Left lobe of liver (tissue), 2 donors: ENCODE measurements around the gene PNRC2. TPM values are rescaled to one million over a fixed set of nuclear protein-coding genes. Genes with fewer than 3 reads are reported as not detected.
"Not testable (repeated sequence)": the region's sequence is repeated elsewhere in the genome, so short reads cannot be mapped to it uniquely, and the experiment has no call there.

Experiments
- ATAC-seq: fragments of 200-7000 bp; cut with Tn5 transposase; one replicate; pipeline ENCODE4 v1.9.1; 2020; ENCODE audit warnings: mild to moderate bottlenecking, moderate library complexity
- DNase-seq: peaks from one replicate; pipeline ENCODE4 v3.0.0-alpha.2; 2020; ENCODE audit warnings: low spot score
- total RNA-seq: library from RNA; stranded (reverse); gene quantifications from one replicate; pipeline ENCODE4 v1.2.1, GENCODE V29; 2021
- donor health status: DM: no; HTN: no; CAD: no; lungs with moderate emphysema.
- donor health status: DM: no; HTN: yes; CAD: no.

Gene PNRC2
- total RNA-seq, 1 donor from 2014 or later, result 32.1 TPM

- ATAC-seq (no peak), DNase-seq (no peak)
These were observed 12.3 kb upstream of the PNRC2 start for GRCh38 chr1:23947366-23947765.

DNA sequence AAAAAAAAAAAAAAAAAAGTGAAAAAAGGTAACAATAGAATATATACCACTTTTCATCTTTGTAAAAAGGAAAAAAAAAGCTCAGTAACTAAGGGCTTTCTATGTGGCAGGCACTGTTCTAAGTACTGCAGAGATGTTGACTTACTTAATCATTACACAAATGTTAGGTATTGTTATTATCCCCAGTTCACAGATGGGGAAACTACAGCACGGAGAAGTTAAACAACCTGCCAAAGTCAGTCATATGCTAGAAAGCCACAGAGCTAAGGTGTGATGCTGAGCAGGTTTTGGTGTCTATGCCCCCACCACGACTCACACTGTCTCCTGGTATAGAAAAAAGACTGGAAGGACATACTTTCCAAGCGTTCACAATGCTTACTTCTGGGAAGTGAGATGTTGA is 6.6 kb upstream of the PNRC2 start:
- DNase-seq (no peak), ATAC-seq (no peak)

DNA sequence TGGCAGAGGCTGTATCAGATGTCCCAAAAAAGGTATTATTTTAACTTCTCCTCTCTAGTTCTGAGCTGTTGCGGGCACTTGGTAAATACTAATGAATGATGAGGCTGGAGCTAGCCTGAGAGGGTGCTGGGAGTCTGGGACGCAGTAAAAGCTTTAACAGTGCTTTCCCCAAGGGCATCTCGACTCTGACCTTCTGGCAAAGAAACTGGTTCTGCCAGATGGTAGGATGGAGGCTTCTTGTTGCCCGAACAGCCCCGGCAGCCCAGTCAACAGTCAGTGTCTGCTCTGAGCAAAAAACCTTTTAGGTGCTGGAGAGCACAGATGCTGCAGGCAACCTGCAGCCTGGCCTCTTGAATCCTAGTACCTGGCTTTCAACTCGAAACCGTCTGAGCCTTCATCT is 2.5 kb upstream of the PNRC2 start:
- ATAC-seq (no peak), DNase-seq (no peak)

- not testable (repeated sequence) for DNase-seq, ATAC-seq
These were observed 1.4 kb upstream of the PNRC2 start for GRCh38 chr1:23958040-23958809.

DNA sequence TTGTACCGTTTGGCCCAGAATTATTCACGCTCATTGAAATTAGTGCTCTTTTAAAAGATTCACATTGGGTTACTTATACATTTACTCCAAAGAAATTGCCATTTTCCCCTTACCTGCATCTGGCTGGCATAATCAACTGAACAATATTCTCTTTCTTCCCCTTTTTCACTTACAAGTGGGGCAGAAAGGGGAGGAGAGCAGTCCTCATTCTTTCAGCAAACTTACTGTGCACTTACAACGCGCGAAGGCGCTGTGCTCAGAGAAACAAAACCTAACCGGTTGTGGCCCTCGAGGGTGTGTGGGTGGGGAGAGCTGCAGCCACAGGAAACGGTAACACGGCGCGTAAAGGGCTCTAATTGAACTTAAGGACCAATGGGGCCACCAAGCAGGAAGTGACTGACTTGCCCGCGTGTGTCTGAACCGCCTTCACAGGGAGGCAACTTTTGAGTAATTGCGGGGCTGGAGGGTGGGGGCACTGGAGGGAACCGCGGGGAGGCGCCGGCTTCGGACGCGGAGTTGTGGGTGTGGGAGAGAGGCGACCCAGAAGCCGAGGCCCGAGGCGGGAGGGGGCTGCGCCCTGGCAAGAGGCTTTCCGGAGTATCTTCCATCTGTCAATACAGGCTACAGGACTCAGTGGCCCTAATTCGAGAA is 693 bp upstream of the PNRC2 start:
- peak; percentile 77 for ATAC-seq

GRCh38 chr1:23960291-23961020 is 828 bp downstream of the PNRC2 start:
- ATAC-seq (no peak), DNase-seq (no peak)

More for the DNA sequence above, 693 bp upstream of the PNRC2 start:
- DNase-seq, result peak; percentile 83

- DNase-seq, result no peak
These were observed 4.1 kb downstream of the PNRC2 start for GRCh38 chr1:23963617-23964234.

GRCh38 chr1:23964235-23964668 is 4.6 kb downstream of the PNRC2 start:
- ATAC-seq (no peak), DNase-seq (no peak)

More at GRCh38 chr1:23963617-23964234, 4.1 kb downstream of the PNRC2 start:
- no peak for ATAC-seq

- DNase-seq (no peak), ATAC-seq (no peak)
These were observed 5.4 kb downstream of the PNRC2 start for GRCh38 chr1:23964790-23965740.

GRCh38 chr1:23966973-23967493 is 7.4 kb downstream of the PNRC2 start:
- peak; percentile 53 for ATAC-seq

DNA sequence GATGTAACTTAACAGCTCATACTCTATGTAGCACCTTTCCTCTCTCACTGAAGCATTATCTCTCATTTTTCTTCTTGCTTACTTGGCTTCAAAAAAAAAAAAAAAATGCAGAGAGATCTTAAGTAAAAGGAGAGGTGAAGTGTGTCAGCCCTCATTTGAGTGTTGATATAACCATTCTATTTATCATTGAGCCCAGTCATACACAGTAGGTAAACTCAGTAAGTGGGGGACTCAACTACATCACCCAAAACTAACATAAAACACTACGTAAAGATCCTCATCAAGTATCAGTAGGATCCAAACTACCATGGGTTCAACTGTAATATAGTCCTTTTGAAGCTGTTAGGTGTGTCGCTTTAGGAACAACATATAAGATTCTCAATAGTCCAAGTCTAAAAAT is 8.2 kb downstream of the PNRC2 start:
- ATAC-seq (no peak), DNase-seq (no peak)

More at GRCh38 chr1:23966973-23967493, 7.4 kb downstream of the PNRC2 start:
- DNase-seq, result no peak

DNA sequence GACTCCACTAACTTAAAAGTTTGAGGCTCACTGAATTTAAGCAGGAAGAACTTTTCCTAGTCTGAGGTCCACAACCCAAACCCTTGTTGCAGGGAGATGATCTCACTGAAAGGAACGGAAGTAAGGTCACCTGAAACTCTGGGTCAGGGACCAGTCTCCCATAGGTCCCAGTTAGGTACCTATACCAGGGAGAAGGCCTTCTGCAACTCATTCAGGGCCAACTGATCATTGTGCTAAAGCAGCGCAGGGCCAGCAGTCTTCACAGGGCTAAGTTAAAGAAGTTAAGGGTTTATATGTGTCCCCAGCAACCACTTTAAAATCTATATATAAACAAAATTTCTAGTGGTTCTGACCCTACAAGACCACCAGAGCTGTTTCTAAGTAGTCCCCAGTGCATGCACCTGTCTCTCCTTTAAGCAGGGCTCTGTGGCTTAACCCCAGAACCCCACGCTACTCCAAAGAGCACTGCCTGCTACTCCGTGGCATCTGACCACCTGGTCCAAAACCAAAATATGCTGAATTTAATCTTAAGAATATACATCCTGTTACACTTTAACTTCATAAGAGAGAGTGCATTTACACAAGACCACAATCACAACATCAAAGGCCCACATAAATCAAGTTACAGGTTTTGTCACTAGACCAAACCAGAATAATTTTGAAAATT is 17.7 kb downstream of the PNRC2 start:
- ATAC-seq, result no peak
- no peak for DNase-seq

DNA sequence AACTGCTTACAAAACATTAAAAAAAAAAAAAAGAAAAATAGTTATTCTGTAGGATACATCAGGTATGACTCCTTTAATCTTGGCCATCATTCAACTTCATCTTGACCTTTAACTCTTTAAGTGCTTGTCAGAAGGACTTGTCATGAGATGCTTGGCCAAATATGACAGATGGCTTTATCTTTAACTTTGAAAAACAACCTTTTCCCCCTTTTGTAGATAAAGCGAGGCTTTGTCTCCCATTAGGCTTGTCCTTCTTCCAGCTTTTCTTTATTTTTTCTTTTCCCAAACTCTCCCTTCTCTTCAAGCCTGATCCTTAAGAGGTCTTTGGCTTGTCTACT is 18.2 kb downstream of the PNRC2 start:
- no peak for DNase-seq
- ATAC-seq, result no peak

GRCh38 chr1:23978805-23979204 is 19.2 kb downstream of the PNRC2 start:
- ATAC-seq (no peak), DNase-seq (no peak)

GRCh38 chr1:23979387-23979880 is 19.8 kb downstream of the PNRC2 start:
- ATAC-seq (no peak), DNase-seq (no peak)

DNA sequence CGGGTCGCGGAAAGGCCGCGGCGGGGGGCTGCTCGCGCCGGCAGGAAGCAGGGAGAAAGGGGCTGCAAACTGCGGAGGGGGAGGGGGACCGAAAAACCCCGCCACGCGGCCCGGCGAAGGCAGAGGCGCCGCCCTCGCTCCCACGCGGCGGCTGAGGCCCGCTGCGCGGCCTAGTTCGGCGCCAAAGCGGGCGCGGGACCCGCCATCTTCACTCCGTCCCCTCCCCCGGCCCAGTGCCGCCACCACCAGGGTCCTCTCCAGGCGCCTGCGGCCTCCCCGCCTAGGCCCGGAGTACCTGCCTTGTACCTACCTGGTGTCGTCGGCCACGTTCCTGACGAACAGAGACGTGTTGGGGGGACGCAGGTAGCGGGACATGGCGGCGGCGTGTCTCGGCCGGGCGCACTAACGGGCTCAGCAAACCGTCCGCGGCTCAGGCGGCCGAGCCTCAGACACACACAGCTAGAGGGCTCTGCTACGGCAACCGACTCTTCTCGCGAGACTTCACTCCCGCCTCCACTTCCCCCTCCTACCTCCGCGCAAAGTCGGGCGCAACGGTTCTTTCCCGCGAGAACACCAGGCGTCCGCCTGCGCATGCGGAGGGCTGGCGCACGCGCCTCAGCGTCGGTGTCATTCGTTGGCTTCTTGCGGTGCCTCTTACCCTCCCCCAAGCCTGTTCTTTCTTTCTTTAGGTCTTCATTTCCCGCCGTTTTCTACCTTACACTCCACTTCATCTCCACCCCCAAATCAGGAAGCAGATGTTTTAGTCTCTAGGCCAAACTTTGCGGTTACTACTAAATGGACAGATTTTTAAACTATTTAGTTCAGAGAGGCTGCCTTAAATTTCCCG is 20.5 kb downstream of the PNRC2 start, which contains the start of gene SRSF10:
Gene SRSF10, minus strand, starts transcription at position 447 of the 847 bp plus-strand sequence. Its CDS starts 72 bp downstream, at position 375.
- peak; percentile 98 for ATAC-seq
- peak; percentile 99 for DNase-seq

DNA sequence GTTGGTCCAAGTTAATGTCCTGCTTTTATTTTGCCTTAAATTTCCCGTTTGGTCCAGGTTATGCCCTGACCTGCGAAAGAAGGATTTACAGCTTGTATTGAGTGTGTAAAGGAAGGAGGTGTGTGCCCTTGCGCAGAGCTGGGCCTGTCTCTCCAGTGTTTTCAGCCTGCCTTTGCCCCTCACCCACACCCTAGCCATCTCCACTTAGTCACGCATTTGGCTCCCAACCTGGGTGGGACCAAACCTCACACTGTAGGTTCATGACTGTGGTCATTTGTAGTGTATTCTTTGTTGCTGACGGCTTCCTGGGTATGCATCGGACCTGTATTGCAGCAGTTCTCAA is 21.1 kb downstream of the PNRC2 start:
- DNase-seq (no peak), ATAC-seq (no peak)
